Omental fat pad (tissue), 4 donors: ENCODE measurements around the gene PACSIN2. TPM values are rescaled to one million over a fixed set of nuclear protein-coding genes. Genes with fewer than 3 reads are reported as not detected.
"Not testable (repeated sequence)": the region's sequence is repeated elsewhere in the genome, so short reads cannot be mapped to it uniquely, and the experiment has no call there.

Experiments
- ATAC-seq: fragments of 150-250 bp; one replicate; pipeline ENCODE4 v1.9.1; 2016; ENCODE audit warnings: mild to moderate bottlenecking, moderate library complexity; ENCODE audit not compliant: low FRiP score
- DNase-seq: peaks from one replicate; pipeline ENCODE4 v3.0.0-alpha.2; 2019; ENCODE audit warnings: low spot score
- CTCF ChIP-seq, 3 donors: fragments of 450-650 bp; IDR thresholded peaks; one replicate each; pipeline ENCODE4 v1.5.1; 2016 to 2017; ENCODE audit warnings: antibody characterized with exemption in 3 of 3, mild to moderate bottlenecking in 3 of 3, moderate library complexity in 2 of 3
- total RNA-seq, 4 donors: library from RNA; depleted of rRNA; stranded (reverse); fragments of >200 nt; gene quantifications; one replicate each; pipeline ENCODE4 v1.1.0, GENCODE V29; 2016

PACSIN2 gene
- total RNA-seq, 4 donors from 2014 or later = 39.0 to 111 (median 51.3) TPM

- TF ChIP-seq CTCF (IDR thresholded peaks at IDR 0.05) = no peak
- DNase-seq (no peak), ATAC-seq (no peak)
Measured at GRCh38 chr22:43018615-43019014, 3.7 kb upstream of the PACSIN2 start.

GRCh38 chr22:43017525-43018460 lies 2.8 kb upstream of the PACSIN2 start:
- no peak for TF ChIP-seq CTCF (IDR thresholded peaks at IDR 0.05)
- DNase-seq (no peak), ATAC-seq (no peak)

DNA sequence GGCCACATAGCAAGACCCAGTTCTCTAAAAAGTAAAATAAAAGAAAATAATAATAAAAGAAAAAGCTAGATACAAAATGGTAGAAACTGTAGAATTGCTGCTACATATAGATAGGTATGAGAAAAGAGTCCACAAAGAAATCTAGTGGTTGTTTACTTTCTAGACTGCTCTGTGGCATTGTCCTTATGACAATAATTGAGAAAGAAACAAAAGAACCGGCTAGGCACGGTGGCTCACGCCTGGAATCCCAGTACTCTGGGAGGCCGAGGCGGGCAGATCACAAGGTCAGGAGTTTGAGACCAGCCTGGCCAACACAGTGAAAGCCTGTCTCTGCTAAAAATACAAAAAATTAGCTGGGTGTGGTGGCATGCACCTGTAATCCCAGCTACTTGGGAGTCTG lies 1.2 kb upstream of the PACSIN2 start:
- DNase-seq, ATAC-seq: not testable (repeated sequence)

GRCh38 chr22:43015677-43016042 lies 711 bp upstream of the PACSIN2 start:
- no peak for ATAC-seq

GRCh38 chr22:43014316-43014868 lies 557 bp downstream of the PACSIN2 start:
- no peak for TF ChIP-seq CTCF (IDR thresholded peaks at IDR 0.05)
- ATAC-seq (peak; percentile 24), DNase-seq (no peak)

More at GRCh38 chr22:43015677-43016042, 711 bp upstream of the PACSIN2 start:
- DNase-seq = no peak
- TF ChIP-seq CTCF (IDR thresholded peaks at IDR 0.05) = no peak

GRCh38 chr22:43013355-43014315 lies 1.3 kb downstream of the PACSIN2 start:
- no peak for TF ChIP-seq CTCF (IDR thresholded peaks at IDR 0.05)
- no peak for DNase-seq
- ATAC-seq = peak; percentile 20

DNA sequence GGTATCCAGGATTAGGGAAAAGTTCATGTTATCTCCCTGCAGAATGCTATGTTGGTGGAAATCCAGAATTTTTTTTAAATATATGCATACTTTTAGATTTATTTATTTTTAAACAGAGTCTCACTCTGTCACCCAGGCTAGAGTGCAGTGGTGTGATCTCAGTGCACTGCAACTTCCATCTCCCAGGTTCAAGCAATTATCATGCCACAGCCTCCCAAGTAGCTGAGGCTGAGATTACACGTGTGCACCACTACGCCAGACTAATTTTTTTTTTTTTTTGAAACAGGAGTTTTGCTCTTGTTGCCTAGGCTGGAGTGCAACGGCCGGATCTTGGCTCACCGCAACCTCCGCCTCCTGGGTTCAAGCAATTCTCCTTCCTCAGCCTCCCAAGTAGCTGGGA lies 2.6 kb downstream of the PACSIN2 start:
- ATAC-seq (no peak), DNase-seq (no peak)
- TF ChIP-seq CTCF (IDR thresholded peaks at IDR 0.05) = no peak
